Measurements from ENCODE around the gene SKA3.
"Not testable (repeated sequence)": the region's sequence is repeated elsewhere in the genome, so short reads cannot be mapped to it uniquely, and the experiment has no call there.

The SKA3 gene

DNA sequence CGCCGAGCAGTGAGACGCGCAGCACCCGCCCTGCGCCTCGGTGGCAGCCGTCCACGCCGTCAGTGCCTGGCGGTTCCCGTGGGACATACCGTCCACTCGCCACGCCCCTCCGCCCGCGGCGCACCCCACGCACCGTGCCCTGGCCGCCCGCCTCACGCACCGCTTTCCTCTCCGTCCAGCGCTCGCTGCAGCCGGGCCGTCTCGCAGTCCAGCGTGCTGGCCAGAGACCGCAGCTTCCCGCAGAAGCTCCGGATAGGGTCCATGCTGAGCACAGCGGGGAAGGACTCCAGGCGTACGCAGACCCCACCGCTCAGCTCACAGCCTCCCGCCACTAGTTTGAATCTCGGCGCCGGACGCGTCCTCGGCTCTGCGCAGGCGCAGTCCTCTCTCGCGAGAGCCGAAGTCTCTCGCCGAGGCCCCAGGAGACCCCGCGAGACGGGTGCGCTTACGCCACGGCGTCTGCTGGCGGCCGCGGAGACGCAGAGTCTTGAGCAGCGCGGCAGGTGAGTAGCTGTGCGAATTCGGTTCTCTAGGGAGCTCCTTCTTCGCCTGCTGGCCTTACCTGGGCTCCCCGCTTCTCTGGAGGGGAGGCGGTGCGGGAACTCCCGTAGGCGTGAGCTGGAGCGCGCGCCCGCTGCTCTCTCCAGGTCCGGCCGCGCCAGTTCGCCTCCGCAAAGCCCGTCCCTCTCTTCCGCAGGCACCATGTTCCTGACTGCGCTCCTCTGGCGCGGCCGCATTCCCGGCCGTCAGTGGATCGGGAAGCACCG is at the start of gene SKA3, which contains the start of gene MRPL57:
Gene SKA3 (minus strand): TSS at position 338 of the 767 bp plus-strand sequence. CDS start 75 bp downstream, at position 263.
Gene MRPL57 (plus strand): TSS at position 444 of the 767 bp plus-strand sequence. CDS start 259 bp downstream, at position 703.
- no peak for FAIRE-seq

DNA sequence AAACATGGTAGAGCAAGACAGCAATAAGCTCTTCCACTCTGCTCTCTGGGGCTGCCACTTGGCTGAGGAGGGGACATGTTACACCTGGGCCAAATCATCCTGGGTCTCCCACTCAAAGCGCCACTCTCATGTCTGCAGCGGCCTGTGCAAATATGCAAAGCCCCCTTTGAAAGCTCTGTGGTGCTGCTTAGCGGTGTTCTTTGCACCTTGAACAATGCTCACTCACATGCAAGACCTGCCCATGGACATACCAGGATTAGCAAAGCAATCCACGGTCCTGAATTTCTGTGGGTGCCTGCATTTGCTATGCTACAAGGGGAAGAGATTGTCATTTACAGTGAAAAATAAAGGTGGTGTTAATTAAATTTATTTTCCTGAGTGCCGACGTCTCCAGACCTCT is 48.7 kb upstream of the SKA3 start:
- no peak for FAIRE-seq

DNA sequence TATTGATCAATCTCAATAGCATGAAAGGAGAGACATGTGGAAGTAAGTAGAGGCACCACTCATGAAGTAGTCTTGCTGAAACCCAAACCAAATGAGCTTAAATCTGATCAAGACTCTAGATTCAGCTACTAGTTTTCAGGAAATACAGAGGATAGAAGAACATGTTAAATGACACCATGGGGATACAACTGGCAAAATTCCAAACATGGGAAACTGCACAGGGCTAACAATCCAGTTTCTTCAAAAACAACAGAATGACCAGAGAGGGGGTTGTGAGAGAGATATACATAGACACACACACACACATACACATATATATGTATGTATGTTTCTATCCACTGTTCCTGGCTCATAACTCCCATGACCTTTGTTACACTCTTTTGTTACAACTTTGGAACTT is 44.9 kb upstream of the SKA3 start:
- FAIRE-seq = no peak

DNA sequence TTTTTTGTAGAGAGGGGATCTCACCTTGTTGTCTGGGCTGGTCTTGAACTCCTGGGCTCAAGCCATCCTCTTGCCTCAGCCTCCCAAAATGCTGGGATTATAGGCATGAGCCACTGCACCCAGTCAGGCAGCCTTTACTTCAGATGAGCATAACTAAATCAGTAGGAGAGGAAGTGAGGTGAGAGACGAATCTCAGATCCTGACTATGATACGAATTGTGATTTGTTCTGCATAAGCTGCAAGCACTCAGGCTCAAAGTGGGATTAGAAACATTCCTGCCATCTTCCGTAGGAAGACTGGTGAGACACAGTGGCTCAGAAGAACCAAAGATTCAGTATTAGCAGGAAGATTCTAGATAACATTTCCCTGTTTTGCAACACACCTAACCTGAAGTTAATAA is 43.4 kb upstream of the SKA3 start:
- not testable (repeated sequence) for FAIRE-seq

DNA sequence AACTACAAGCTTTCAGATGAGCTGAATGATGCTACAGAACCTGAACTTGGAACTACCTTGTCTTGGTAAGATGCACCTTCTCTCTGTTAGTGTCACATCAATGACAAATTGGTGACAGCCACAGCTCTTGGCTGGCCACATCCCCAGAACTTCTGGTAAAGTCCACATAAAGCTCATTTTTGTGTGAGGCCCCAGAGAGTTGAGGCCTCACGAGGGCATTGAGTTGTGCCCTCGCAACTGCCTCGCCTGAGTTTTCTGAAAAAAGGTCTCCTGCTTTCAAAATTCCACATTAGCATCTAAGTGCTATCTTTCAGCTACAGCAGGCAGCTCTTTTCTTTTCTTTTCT is 42.7 kb upstream of the SKA3 start:
- no peak for FAIRE-seq

DNA sequence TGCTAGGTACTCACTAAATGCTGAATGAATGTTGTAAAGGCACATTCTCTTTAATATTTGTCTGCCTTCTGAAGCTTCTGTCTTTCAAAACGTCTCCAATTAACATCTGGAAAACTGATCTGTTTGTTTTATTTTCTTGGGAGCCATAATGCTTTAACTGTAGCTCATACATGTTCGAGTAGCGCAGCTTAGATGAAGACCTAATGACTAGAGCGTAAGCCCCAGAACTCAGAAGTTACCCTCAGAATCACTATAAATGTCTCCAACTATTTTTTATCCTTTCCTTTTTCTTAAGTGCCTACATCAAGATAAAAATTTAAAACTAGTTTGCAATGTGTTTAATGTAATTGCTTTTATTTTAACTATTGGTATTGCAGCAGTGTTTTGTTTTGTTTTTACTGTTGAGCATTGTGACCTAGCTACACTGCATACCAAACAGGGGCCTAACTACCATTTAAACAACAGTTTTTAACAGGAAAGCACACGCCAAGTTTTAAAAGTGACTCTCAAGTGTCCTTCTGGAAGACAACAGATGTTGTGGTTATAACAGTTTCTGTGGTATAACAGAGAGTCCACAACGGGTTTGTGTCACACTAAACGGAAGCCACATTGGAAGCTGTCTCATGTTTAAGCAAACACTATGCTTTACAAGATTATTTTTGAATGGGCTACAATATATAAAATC is 42.1 kb upstream of the SKA3 start:
- FAIRE-seq = no peak

DNA sequence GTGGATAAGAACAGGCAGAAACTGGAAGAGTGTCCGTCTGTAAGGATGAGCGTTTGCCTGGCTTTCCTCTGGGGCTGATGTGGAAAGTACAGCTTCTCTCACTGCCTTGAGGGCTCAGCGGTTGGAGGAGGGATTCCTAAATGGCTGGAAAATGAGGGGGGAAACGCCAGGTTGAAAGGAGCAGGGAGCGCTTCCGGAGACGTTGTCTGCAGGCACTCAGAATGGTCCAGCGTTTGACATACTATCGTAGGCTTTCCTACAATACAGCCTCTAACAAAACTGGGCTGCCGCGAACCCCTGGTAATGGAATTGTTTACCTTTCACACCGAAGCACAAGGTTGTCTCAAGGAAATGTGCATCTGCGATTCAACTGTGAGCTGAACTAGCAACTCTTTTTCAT is 40.0 kb upstream of the SKA3 start:
- no peak for FAIRE-seq

DNA sequence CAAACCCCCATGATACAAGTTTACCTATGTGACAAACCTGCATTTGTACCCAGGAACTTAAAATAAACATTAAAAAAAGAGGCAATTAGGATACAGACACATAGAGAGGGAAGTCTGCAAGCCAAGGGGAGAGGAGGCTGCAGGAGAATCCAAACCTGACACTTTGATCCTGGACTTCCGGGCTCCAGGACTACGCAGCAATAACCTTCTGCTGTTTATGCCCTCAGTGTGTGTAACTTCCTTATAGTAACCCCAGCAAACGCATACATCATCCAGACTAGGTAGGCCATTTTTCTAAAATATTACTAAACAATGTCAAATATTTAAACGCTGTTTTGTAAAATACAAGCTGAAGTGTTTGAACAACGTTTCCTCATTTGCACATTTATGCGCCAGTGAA is 39.1 kb upstream of the SKA3 start:
- FAIRE-seq = not testable (repeated sequence)

DNA sequence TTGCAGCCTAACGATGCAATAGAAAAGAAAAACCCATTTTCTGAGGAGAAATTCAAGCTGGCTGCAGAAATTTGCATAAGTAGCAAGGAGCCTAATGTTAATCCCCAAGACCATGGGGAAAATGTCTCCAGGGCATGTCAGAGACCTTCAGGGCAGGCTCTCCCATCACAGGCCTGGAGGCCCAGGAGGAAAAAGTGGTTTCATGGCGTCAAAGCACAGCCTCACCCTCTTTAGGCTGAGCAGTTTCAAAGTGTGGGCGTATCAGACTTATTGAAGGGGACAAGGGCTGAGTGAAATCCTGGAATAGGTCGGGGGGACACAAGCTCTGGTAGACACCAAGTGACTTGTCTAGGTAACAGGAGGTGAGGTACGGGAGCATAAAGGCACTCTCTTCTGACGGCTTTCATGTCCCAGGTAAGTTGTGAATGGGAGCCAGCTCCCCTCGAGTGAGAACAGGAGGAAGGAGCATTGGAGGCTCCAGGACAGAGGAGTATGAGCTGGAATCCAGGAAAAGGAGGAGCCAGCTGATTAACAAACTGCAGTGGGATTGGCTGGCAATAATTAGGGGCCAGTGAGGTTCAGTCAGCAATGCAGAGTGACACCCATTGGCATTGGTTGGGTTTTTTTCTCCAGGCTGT is 35.9 kb upstream of the SKA3 start:
- no peak for FAIRE-seq

DNA sequence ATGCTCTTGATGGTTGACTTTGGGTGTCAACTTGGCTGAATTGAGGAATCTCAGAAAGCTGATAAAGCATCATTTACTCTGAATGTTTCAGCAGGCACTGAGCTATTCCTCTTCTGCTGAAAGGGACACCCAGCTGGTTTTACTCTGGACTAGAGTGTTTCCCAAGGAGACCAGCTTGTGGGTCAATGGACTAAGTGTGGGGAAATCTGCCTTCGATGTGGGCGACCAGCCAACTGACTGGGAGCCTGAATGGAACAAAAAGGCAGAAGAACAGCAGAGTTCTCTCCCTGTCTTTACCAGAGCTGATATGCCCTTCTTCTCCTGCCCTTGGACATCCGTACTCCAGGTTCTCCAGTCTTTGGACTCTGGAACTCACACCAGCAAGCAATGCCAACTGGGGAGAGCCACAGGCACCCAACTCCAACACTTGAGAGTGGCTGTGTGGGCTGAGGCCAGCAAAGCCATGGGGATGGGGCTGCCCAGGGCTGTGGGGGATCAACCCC is 32.4 kb upstream of the SKA3 start:
- no peak for FAIRE-seq

DNA sequence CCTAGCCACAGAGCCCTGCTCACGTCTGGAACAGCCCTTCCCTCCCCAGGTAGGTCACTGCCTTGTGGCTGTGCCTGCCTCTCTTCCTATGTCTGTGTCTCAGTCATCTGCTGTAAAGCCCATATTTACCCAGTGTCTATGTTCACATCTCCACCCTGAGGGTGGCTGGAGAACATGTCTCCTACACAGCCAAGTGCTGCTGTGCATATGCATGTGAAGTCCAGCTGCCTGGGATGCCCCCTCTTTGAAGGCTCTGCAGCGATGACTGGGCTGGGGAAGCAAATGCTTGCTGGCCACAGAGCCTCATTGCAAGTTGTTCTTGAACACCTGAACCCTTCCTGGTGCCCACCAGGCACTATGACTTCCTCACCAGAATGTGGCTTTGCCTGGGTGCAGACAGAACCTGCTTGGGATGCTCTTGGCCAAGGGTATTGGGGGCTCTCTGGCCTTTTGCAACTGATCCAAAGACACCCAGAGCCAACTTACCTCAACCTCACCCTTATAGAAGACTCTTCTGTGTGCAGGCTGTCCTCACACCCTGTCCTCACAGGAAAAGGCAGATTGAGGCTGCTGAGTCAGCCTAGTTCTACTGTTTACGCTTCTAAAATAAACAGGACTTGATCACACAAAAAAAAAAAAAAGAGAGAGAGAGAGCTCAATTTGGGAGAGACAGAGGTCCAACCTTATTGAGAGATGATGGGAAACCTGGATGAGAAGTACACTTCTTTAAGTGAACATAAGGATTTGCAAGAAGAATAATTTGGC is 26.6 kb upstream of the SKA3 start:
- FAIRE-seq = no peak

DNA sequence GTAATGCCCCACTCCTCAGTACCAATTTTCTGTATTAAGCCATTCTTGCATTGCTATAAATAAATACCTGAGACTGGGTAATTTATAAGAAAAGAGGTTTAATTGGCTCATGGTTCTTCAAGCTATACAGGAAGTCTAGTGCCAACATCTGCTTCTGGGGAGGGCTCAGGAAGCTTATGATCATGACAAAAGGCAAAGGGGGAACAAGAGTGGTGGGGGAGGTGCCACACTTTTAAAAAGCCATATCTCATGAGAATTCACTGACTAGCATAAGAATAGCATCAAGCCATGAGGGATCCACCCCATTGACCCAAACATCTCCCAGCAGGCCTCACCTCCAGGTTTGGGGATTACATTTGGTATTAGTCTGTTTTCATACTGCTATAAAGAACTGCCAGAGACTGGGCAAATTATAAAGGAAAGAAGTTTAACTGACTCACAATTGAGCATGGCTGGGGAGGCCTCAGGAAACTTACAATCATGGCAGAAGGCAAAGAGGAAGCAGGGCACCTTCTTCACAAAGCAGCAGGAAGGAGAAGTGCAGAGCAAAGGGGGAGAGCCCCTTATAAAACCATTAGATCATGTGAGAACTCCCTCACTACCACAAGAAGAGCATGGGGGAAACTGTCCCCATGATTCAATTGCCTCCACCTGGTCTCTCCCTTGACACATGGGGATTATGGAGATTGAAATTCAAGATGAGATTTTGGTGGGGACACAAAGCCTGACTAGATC is 25.3 kb upstream of the SKA3 start:
- not testable (repeated sequence) for FAIRE-seq

DNA sequence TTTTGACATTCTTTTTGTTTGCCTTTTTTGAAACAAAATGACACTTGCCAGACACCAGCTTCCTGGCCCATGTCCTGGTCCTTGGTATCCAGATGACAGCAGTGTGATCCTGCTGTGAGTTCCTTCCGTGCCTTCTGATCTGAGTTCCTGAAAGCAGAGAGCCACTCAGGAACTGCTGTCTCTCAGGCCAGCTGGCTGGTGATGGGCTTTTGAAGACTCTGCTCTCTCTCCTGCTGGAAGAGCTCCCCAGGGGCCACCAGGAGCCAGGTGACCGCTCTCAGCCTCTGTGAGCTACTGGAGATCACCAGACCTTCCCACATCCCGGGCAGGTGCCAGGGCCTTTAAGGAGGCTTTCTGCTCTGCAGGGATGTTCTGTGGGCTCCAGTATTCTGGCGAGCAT is 22.0 kb upstream of the SKA3 start:
- FAIRE-seq = not testable (repeated sequence)

DNA sequence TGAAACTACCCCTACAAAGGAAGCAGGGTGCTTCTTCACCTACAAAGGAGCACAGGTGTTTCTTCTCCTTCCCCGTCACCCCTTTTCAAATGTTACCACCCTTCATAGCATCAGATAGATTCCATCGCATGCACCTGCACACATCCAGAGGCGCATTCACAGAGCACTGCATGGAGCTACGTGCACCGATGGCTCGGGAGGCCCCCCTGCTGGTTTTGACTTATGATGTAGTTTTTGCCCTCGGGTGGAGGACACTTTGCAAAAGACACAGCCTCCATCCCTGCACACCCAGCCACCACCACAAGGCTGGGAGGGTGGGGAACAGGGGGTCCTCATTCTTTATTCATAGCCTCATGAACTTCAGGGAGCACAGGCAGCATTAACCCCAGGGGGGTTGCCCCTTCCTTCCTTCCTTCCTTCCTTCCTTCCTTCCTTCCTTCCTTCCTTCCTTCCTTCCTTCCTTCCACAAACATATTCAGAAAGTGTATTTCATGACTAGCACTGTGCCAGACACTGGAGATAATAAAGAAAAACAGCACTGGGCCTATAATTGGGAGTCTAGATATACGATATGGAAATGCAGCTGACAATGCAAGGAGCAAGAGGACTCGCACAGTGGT is 21.4 kb upstream of the SKA3 start:
- not testable (repeated sequence) for FAIRE-seq

DNA sequence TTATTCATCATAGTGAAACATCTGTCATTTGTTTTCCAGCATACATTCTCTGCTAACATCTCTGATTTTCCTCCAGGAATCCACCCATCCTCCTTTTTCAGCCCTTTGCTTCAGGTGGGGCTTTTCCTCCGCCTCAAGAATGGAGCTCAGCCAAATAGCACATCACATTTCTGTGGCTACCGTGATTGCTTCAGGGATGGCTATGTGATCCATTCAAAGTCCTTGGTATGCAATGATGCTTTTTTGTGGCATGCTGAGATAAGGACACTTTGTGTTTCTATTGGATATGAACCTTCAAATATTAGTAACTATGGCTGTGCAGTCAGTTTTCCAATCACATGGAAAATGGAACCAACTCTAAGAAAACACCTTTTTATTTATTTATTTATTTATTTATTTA is 18.4 kb upstream of the SKA3 start:
- not testable (repeated sequence) for FAIRE-seq

DNA sequence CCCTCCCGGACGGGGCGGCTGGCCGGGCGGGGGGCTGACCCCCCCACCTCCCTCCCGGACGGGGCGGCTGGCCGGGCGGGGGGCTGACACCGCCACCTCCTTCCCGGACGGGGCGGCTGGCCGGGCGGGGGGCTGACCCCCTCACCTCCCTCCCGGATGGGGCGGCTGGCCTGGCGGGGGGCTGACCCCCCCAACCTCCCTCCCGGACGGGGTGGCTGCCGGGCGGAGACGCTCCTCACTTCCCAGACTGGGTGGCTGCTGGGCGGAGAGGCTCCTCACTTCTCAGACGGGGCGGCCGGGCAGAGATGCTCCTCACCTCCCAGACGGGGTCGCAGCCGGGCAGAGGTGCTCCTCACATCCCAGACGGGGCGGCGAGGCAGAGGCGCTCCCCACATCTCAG is 10.1 kb upstream of the SKA3 start:
- not testable (repeated sequence) for FAIRE-seq

DNA sequence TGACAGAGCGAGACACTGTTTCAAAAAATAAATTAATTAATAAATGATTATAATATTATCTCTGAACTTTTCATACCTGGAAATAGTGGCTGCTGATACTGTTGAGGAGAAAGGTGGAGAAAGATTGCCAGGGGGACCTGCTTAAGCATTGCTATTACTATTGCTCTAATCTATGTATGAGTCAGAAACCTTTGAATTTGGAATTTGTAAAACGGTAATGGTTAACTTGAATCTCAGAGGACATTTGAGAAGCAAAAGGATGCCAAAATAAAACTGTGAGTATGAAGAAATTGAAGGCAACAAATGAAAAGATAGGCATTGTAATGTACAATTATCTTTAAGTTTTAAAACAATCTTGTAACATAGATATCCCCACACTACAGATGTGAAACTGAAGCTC is 5.3 kb upstream of the SKA3 start:
- no peak for FAIRE-seq

DNA sequence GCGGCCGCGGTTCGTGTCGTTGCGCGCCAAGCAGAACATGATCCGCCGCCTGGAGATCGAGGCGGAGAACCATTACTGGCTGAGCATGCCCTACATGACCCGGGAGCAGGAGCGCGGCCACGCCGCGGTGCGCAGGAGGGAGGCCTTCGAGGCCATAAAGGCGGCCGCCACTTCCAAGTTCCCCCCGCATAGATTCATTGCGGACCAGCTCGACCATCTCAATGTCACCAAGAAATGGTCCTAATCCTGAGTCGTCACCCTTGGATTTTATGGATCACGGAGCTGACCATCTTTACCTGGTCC is 581 bp upstream of the SKA3 start:
- no peak for FAIRE-seq

DNA sequence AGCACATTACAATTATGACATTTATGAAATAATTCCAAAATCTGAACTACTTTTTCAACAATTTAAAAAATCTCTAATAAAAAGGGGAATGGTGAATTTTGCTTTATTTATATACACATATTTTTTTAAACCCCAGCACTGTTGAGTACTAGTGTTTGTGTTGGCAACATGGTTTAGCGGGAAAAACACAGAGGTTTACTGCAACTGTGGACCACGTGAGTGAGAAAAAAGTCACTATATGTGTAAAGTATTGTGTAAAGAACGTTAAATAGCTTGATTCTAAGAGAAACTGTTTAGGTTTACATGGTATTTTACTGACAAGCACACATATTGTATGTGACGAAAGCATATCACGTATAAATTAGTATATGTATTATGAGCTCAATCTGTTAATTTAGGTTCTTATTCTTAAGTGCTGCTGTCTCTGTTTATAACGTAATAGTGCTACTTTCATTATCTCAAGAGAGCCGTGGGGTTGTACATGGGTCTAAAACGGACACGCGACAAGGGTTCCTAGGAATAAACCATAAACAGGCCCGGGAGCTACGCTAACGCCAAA is 617 bp downstream of the SKA3 start:
- FAIRE-seq = no peak

DNA sequence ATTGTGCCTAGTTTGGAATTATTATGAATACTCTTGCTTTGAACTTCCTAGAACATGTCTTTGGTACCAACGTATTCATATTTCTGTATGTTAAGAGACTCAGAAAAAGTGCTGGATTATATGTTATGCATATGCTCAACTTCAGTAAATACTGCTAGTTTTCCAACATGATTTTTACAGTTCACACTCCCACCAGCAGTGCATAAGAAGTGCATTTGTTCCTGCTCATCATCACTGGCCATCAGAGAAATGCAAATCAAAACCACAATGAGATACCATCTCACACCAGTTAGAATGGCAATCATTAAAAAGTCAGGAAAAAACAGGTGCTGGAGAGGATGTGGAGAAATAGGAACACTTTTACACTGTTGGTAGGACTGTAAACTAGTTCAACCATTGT is 2.6 kb downstream of the SKA3 start:
- not testable (repeated sequence) for FAIRE-seq

DNA sequence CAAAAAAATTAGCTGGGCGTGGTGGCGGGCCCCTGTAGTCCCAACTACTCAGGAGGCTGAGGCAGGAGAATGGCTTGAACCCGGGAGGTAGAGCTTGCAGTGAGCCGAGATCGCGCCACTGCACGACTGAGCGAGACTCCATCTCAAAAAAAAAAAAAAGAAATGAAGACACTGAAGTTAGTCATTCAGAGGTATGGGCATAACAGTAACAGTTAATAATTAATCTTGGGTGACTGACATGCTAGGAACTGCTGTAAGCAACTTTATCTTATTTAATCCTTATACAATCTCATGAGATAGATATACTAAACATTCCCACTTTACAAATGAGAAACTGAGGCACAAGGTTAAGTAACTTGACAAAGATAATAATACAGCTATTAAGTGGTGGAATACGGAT is 4.9 kb downstream of the SKA3 start:
- FAIRE-seq = no peak

DNA sequence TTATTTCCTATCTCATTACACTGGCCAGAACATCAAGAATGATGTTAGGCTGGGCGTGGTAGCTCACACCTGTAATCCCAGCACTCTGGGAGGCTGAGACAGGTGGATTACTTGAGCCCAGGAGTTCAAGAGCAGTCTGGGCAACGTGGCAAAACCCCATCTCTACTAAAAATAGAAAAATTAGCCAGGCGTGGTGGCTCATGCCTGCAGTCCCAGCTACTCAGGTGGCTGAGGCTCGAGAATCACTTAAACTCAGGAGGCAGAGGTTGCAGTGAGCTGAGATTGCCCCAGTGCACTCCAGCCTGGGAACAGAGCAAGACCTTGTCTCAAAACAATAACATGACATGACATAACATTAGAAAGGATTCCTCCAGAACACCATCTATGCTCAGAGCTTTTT is 10.7 kb downstream of the SKA3 start:
- FAIRE-seq = not testable (repeated sequence)
